ENCODE measurements around the gene SH3PXD2A.

DNA sequence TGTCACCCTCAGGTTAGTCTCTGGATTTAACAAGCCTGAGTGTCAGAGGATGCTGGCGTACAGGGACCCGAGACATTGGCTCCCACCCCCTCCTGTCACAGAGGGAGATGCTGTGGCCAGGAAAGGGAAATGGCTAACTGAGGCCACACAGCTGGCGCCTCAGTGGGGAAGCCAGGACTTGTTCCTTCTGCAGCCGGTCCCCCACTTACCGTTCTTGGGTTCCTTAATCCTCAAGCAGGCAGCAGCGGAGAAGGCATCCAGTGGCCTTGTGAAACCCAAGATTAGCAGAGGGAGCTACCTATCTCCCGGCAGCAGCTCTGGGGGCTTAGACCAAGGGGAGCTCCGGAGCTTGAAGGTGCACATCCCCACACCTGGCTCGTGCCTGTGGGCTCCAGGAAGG is 296.5 kb downstream of the SH3PXD2A start:
- TF ChIP-seq CTCF (IDR thresholded peaks at IDR 0.05 in 2 of 3, conservative IDR thresholded peaks at IDR 0.05 in 1 of 3; ENCODE audit: insufficient read depth in 2 of 3, low read depth in 1 of 3, low read length in 3 of 3) (no peak), ZNF280B (CRISPR knock-in tag; IDR thresholded peaks at IDR 0.05) (no peak), HNRNPK (IDR thresholded peaks at IDR 0.05; ENCODE audit: low read depth, low read length, poor library complexity, severe bottlenecking) (no peak), SREBF1 (IDR thresholded peaks at IDR 0.05; ENCODE audit: borderline replicate concordance, low read depth, low read length) (no peak), ZNF584 (CRISPR knock-in tag; IDR thresholded peaks at IDR 0.05; ENCODE audit: low read depth) (no peak)

All from K562 (cell line).